Neural crest cell (in vitro differentiated cells): ENCODE data around the gene NUP58. TPM values are rescaled to one million over a fixed set of nuclear protein-coding genes. Genes with fewer than 3 reads are reported as not detected.

Experiments
- DNase-seq: peaks from one replicate; pipeline ENCODE4 v3.0.0; 2021; ENCODE audit warnings: low read depth, mixed read lengths, low spot score
- H3K27ac Mint-ChIP-seq: one replicate; pipeline ENCODE4 v1.8.0; 2021; ENCODE audit warnings: mild to moderate bottlenecking, mixed read lengths; ENCODE audit not compliant: unreplicated experiment
- H3K27me3 Mint-ChIP-seq: 2 replicates; pipeline ENCODE4 v1.8.0; 2021; ENCODE audit warnings: low read depth, mild to moderate bottlenecking, mixed read lengths
- H3K36me3 Mint-ChIP-seq: 2 replicates; pipeline ENCODE4 v1.8.0; 2021; ENCODE audit warnings: low read depth, mild to moderate bottlenecking, mixed read lengths
- H3K4me1 Mint-ChIP-seq: 2 replicates; pipeline ENCODE4 v1.8.0; 2021; ENCODE audit warnings: mixed read lengths
- H3K4me3 Mint-ChIP-seq: one replicate; pipeline ENCODE4 v1.8.0; 2021; ENCODE audit warnings: mild to moderate bottlenecking, mixed read lengths
- H3K9me3 Mint-ChIP-seq: 2 replicates; pipeline ENCODE4 v1.8.0; 2021; ENCODE audit warnings: mixed read lengths
- total RNA-seq: library from RNA; stranded (reverse); gene quantifications from 2 replicates; pipeline ENCODE4 v1.2.1, GENCODE V29; 2021
- TF ChIP-seq, protein P1 (sequence below): fragments of 200-600 bp; sonication (generic); conservative IDR thresholded peaks from 2 replicates; pipeline ENCODE4 v1.5.0; 2021; ENCODE audit warnings: antibody characterized with exemption, mild to moderate bottlenecking

Gene NUP58
- total RNA-seq, 1 donor from 2014 or later: 81.7 TPM

DNA sequence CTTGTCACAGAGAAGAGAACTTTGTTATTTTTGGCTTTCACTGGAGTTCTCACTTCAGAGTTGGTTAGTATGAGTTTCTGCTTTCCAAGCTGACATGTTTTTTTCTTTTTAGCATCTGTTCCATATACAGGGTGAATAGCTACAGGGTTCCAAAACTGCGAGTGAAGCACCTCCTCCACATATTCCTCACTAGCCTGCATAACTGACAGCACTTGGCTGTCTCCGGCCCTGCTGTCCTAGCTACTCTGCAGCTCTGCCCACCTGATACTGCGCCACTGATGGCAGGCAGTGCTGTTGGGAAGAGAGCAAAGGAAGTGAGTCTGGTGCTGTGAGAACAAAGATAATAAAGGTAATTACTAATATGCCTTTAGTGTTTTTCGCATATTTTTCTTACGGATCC is 77.1 kb downstream of the NUP58 start:
- peaks cover 28% of the 10 kb centered on the region for H3K27me3 Mint-ChIP-seq
- no peak for DNase-seq
- TF ChIP-seq, protein P1, sequence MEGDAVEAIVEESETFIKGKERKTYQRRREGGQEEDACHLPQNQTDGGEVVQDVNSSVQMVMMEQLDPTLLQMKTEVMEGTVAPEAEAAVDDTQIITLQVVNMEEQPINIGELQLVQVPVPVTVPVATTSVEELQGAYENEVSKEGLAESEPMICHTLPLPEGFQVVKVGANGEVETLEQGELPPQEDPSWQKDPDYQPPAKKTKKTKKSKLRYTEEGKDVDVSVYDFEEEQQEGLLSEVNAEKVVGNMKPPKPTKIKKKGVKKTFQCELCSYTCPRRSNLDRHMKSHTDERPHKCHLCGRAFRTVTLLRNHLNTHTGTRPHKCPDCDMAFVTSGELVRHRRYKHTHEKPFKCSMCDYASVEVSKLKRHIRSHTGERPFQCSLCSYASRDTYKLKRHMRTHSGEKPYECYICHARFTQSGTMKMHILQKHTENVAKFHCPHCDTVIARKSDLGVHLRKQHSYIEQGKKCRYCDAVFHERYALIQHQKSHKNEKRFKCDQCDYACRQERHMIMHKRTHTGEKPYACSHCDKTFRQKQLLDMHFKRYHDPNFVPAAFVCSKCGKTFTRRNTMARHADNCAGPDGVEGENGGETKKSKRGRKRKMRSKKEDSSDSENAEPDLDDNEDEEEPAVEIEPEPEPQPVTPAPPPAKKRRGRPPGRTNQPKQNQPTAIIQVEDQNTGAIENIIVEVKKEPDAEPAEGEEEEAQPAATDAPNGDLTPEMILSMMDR: no peak
- H3K4me1 Mint-ChIP-seq: no peaks in the 10 kb centered on the region
- no peak overlapping the region for H3K27ac Mint-ChIP-seq
- no peaks in the 10 kb centered on the region for H3K36me3 Mint-ChIP-seq
- no peaks in the 10 kb centered on the region for H3K9me3 Mint-ChIP-seq
- no peak overlapping the region for H3K4me3 Mint-ChIP-seq

DNA sequence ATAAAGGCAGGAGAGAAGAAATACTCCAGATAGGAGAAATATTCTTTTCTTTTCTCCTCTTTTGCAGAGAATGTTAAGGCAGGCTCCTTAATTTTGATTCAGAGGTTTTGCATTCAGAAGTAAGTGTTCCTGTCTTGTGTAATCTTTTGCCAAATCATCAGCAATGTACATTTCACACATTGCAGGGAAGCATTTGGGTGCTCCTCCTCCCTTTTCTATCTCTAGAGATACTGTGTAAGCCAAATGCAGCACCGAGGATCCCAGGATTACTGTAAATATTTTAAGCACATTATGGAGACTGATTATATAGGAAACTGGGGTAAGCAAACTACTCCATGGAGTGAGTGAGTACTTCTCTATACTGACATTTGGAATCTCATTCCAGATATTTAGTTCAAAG is 77.6 kb downstream of the NUP58 start:
- Mint-ChIP-seq H3K4me1 (no peaks in the 10 kb centered on the region), H3K36me3 (no peaks in the 10 kb centered on the region), H3K9me3 (no peaks in the 10 kb centered on the region), H3K4me3 (no peak overlapping the region), H3K27me3 (peaks cover 23% of the 10 kb centered on the region), H3K27ac (no peak overlapping the region)
- DNase-seq: no peak
- TF ChIP-seq, protein P1: no peak

DNA sequence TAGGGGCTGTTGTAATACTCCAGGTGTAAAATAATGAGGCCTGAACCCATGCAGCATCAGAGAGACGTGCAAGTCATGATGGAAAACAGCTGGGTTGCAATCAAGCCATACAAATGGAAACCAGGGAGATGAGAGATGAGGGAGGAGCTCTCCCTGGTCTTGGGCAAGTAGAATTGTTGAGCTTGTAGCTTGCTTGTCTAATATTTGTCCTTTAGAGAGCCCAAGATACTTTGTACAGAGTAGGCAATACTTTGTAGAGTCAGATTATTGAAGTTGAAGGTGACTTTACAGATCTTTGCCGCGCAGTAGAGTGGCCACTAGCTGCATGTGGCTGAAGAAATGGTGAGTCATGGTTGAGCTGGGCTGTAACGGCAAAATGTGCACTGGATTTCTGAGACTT is 78.7 kb downstream of the NUP58 start:
- Mint-ChIP-seq H3K36me3 (no peaks in the 10 kb centered on the region), H3K4me1 (peaks cover 6% of the 10 kb centered on the region), H3K27me3 (peaks cover 14% of the 10 kb centered on the region), H3K4me3 (no peak overlapping the region), H3K9me3 (no peaks in the 10 kb centered on the region), H3K27ac (no peak overlapping the region)
- TF ChIP-seq, protein P1: no peak
- no peak for DNase-seq

- H3K4me3 Mint-ChIP-seq: no peak overlapping the region
- DNase-seq: no peak
- peaks cover 6% of the 10 kb centered on the region for H3K27me3 Mint-ChIP-seq
- H3K9me3 Mint-ChIP-seq: no peaks in the 10 kb centered on the region
- H3K36me3 Mint-ChIP-seq: no peaks in the 10 kb centered on the region
- peaks cover 9% of the 10 kb centered on the region for H3K4me1 Mint-ChIP-seq
- no peak overlapping the region for H3K27ac Mint-ChIP-seq
- TF ChIP-seq, protein P1: no peak
Observed at GRCh38 chr13:25380741-25381324, 79.4 kb downstream of the NUP58 start.

- Mint-ChIP-seq H3K36me3 (no peaks in the 10 kb centered on the region), H3K4me1 (peaks cover 9% of the 10 kb centered on the region), H3K27ac (no peak overlapping the region), H3K27me3 (peaks cover 7% of the 10 kb centered on the region), H3K4me3 (no peak overlapping the region), H3K9me3 (no peaks in the 10 kb centered on the region)
- no peak for DNase-seq
- TF ChIP-seq, protein P1: no peak
Observed at GRCh38 chr13:25384758-25385410, 83.5 kb downstream of the NUP58 start.
